ENCODE data around the gene TAF8.

DNA sequence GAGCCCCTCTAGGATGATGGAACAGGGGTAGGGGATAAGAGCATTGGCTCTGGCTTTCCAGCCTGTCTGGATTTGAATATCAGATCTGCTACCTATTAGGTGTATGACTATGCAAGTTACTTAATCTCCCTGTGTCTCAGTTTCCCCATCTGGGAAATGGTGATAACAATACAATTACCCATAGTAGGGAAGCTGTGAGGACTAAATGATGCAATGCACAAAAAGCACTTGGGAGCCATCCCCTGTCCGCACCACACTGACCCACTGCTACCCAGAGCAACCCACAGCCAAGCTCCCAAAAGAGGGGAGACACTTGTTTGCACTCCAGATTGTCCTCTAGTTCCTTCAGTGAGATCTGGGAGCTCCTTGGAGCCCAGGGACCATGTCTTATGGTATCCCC lies 62.0 kb downstream of the TAF8 start:
- TF ChIP-seq, protein P1, sequence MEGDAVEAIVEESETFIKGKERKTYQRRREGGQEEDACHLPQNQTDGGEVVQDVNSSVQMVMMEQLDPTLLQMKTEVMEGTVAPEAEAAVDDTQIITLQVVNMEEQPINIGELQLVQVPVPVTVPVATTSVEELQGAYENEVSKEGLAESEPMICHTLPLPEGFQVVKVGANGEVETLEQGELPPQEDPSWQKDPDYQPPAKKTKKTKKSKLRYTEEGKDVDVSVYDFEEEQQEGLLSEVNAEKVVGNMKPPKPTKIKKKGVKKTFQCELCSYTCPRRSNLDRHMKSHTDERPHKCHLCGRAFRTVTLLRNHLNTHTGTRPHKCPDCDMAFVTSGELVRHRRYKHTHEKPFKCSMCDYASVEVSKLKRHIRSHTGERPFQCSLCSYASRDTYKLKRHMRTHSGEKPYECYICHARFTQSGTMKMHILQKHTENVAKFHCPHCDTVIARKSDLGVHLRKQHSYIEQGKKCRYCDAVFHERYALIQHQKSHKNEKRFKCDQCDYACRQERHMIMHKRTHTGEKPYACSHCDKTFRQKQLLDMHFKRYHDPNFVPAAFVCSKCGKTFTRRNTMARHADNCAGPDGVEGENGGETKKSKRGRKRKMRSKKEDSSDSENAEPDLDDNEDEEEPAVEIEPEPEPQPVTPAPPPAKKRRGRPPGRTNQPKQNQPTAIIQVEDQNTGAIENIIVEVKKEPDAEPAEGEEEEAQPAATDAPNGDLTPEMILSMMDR (IDR thresholded peaks at IDR 0.05; ENCODE audit: low read length), result no peak
- TF ChIP-seq EZH2phosphoT487 (IDR thresholded peaks at IDR 0.05; ENCODE audit: low read length), result no peak

Measured in MM.1S (cell line).